Stimulated activated naive B cell treated with anti-CD40 and anti-IgM and Interleukin-4, amounts not matched to agents 10 μg/mL and 1 μg/mL and 100 μg/mL, for 72 hours (primary cell): ENCODE measurements around the gene SERPINF2.
"Not testable (repeated sequence)": the region's sequence is repeated elsewhere in the genome, so short reads cannot be mapped to it uniquely, and the experiment has no call there.

Experiments
- ATAC-seq, 2 donors: fragments of 150-1000 bp; cut with Tn5 transposase; replicated peaks; 2 replicates each; pipeline ENCODE4 v1.10.0; 2021; ENCODE audit warnings: moderate library complexity in 1 of 2
- DNase-seq: peaks from one replicate; pipeline ENCODE4 v3.0.0; 2021
- H3K27ac Mint-ChIP-seq: one replicate; pipeline ENCODE4 v1.8.0; 2022; ENCODE audit warnings: mild to moderate bottlenecking, mixed read lengths
- H3K27me3 Mint-ChIP-seq, 2 donors: one replicate each; pipeline ENCODE4 v1.8.0; 2022; ENCODE audit warnings: mixed read lengths in 2 of 2
- H3K36me3 Mint-ChIP-seq, 2 donors: one replicate each; pipeline ENCODE4 v1.8.0; 2022; ENCODE audit warnings: mixed read lengths in 2 of 2, mild to moderate bottlenecking in 1 of 2
- H3K4me1 Mint-ChIP-seq, 2 donors: one replicate each; pipeline ENCODE4 v1.8.0; 2022; ENCODE audit warnings: mixed read lengths in 2 of 2, mild to moderate bottlenecking in 1 of 2
- H3K4me3 Mint-ChIP-seq, 2 donors: one replicate each; pipeline ENCODE4 v1.8.0; 2022; ENCODE audit warnings: mild to moderate bottlenecking in 2 of 2, mixed read lengths in 2 of 2, moderate library complexity in 1 of 2
- H3K9me3 Mint-ChIP-seq, 2 donors: one replicate each; pipeline ENCODE4 v1.8.0; 2022; ENCODE audit warnings: mixed read lengths in 2 of 2, mild to moderate bottlenecking in 1 of 2

SERPINF2 gene

DNA sequence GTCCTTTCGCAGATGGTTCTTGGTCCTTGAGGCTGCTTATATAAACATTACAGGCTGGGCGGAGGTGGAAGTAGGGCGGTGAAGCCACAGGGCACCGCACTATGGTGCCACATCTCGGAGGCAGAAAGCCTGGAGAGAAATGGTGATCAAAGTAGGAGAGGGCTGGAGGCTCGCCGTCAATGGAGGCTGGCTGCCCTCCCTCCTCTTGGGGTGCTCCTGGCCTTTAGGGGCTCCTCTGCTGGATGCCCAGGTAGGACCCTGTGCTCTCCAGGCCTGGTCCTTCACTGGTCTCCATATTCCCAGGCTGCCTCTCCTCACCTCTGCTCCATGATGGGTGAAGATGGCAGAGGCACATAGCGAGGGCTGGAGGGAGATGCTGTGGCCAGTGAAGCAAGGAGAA lies 30.4 kb upstream of the SERPINF2 start:
- peaks cover 33 to 49% of the 10 kb centered on the region in 2 donors for H3K36me3 Mint-ChIP-seq
- DNase-seq (no peak), ATAC-seq (no peak)
- H3K9me3 Mint-ChIP-seq: no peaks in the 10 kb centered on the region
- H3K4me3 Mint-ChIP-seq: no peak overlapping the region
- peaks cover 66 to 73% of the 10 kb centered on the region in 2 donors for H3K27me3 Mint-ChIP-seq
- H3K4me1 Mint-ChIP-seq: peaks cover 16 to 42% of the 10 kb centered on the region in 2 donors
- peak overlapping the region; percentile 60 for H3K27ac Mint-ChIP-seq

DNA sequence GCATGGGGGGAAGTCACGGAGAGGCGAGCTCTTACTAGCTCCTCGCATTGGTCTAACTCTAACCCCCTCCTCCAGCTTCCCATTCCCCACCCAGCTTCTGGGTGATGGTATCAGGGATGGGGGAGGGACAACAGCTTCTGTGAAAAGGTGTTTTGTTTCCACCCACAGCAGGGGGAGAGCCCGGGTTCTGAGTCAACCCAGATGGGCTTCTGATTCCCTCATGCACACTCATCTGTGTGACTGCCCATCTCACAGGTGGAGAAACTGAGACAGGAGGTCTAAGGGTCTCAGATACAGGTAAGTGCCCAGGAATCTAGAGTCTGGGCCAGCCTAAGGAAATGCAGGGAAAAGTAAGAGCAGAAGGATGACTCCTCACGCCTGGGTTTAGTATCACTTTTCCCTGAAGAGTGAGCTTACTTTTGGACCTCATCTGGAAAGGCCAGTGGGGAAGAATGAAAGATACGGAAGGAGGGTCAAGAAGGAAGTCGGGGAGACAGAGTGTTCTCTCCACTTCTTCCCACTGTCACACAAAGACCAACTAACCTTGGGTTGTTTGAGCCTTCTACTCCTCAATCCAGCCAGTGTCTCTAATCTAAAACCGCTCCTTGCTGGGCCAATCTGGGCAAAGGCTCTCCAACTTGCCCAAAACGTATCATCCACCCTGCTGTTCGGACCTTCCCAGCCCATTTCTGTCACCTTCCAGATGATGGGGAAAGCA lies 29.4 kb upstream of the SERPINF2 start:
- Mint-ChIP-seq H3K9me3 (no peaks in the 10 kb centered on the region), H3K4me1 (peaks cover 21 to 51% of the 10 kb centered on the region in 2 donors), H3K27me3 (peaks cover 56 to 65% of the 10 kb centered on the region in 2 donors), H3K27ac (no peak overlapping the region), H3K36me3 (peaks cover 33 to 46% of the 10 kb centered on the region in 2 donors), H3K4me3 (no peak overlapping the region)
- no peak for DNase-seq
- ATAC-seq: no peak

DNA sequence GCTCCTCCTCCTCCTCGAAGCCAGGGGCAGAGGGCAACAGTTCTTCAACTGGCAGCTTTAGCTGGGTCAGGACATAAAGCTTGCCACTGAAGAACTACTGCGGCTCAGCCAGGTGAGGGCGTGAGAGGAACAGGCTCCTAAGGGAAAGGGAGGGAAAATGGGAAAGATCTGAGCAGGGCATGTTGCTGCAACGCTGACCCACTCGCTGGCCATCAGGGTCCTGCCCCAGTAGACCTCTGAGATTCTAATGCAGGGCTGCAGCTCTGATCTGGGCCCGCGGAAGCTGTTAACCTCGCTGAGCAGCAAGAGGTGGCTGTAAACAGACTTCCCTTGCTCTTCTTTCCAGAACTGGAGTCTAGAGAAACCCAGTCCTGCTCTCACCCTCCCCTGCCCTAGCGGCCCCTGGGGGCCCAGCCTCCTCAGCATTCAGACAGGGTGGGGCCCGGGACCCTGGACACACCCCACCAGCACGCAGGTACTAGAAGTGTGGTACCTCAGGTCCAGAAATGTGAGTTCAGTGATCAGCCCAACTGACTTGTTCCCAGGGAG lies 28.7 kb upstream of the SERPINF2 start:
- H3K9me3 Mint-ChIP-seq: no peaks in the 10 kb centered on the region
- no peak for ATAC-seq
- H3K27ac Mint-ChIP-seq: peak overlapping the region; percentile 65
- H3K27me3 Mint-ChIP-seq: peaks cover 50 to 60% of the 10 kb centered on the region in 2 donors
- H3K36me3 Mint-ChIP-seq: peaks cover 33 to 43% of the 10 kb centered on the region in 2 donors
- peaks cover 18 to 53% of the 10 kb centered on the region in 2 donors for H3K4me1 Mint-ChIP-seq
- no peak for DNase-seq
- H3K4me3 Mint-ChIP-seq: peak overlapping the region; percentile 87 to 99

DNA sequence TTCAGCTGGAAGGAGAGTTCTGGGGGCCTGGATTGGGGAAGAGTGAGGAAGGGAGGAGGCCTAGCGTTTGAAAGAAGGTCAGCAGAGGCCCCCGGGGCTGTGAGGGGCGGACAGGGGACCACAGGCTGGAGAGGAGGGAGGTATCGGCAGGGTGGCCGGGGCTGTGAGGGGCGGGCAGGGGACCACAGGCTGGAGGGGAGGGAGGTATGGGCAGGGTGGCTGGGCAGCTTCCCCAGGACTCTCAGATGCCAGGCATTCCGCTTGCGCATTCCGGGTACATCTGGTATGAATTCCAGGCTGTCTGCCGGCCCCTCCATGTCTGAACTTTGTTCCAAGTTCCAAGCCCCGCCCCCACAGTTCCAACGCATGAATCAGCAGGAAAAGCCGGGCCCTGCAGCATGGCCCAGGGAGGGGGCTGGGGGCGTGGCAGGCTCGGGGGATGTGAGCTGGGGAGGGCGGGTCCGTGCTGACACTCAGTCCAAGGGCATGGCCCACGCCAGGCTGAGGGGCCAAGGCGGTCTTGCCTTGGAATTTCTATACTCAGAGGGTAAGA lies 28.2 kb upstream of the SERPINF2 start:
- ATAC-seq (no peak), DNase-seq (no peak)
- Mint-ChIP-seq H3K4me3 (peak overlapping the region; percentile 87 to 99), H3K9me3 (no peaks in the 10 kb centered on the region), H3K27me3 (peaks cover 45 to 55% of the 10 kb centered on the region in 2 donors), H3K27ac (peak overlapping the region; percentile 90), H3K36me3 (peaks cover 33 to 43% of the 10 kb centered on the region in 2 donors), H3K4me1 (peaks cover 18 to 53% of the 10 kb centered on the region in 2 donors)

DNA sequence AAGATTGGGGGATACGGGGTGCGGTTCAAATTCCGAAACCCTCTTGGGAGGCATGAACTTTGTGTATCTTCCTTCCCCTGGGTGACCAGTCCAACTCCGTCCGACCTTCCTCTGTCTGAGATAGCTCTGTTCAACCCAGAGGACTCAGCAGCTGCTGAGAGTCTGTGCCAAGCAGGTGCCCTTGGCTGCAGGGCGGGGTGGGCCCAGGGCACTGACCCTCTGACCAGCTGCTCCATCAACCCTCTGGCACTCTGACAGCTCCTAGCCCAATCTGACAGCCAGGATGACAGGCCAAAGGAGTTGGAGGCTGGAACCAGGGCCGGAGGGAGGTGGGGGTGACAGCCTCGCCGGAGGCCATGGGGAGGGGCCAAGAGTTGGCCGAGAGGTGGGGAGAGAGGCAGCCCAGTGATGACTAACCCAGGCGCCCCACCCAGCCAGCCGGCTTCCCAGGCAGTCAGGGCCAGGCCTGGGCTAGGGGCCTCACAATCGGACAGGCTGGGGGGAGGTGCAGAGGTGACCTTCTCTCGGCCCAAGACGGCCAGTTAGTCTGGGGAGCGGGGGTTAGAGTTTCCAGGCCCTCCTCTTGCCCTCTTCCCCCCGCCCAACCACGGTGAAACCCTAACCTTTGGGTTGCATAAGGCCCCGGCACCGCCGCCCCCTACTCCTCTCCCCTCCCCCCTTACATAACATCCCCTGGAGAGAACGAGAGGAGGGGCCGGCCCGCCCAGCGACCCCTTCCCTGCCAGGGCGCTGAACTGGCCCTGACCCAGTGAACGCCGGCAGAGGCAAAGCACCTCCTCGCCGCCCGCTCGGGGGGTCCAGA lies 27.5 kb upstream of the SERPINF2 start:
- H3K4me1 Mint-ChIP-seq: peaks cover 18 to 53% of the 10 kb centered on the region in 2 donors
- peak overlapping the region; percentile 87 to 99 for H3K4me3 Mint-ChIP-seq
- DNase-seq: no peak
- H3K9me3 Mint-ChIP-seq: no peaks in the 10 kb centered on the region
- H3K36me3 Mint-ChIP-seq: peaks cover 33 to 43% of the 10 kb centered on the region in 2 donors
- ATAC-seq: no peak
- H3K27ac Mint-ChIP-seq: peak overlapping the region; percentile 90
- H3K27me3 Mint-ChIP-seq: peaks cover 44 to 50% of the 10 kb centered on the region in 2 donors

DNA sequence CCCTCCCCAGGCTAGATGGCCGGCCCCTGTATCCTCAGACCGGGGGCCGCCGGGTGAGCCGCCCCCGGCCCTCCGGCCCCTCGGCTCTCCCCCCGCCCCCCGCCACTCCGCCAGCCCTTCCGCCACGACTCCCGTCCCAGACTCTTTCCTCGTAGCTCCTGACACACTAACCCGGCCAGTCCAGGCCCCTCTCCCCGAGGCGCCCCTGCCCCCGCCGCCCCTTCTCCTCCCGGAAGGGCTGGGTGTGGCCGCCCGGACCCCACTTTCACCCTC lies 26.9 kb upstream of the SERPINF2 start:
- peaks cover 40 to 44% of the 10 kb centered on the region in 2 donors for H3K27me3 Mint-ChIP-seq
- H3K36me3 Mint-ChIP-seq: peaks cover 33 to 43% of the 10 kb centered on the region in 2 donors
- H3K4me1 Mint-ChIP-seq: peaks cover 19 to 51% of the 10 kb centered on the region in 2 donors
- peak overlapping the region; percentile 98 for H3K27ac Mint-ChIP-seq
- no peaks in the 10 kb centered on the region for H3K9me3 Mint-ChIP-seq
- peak overlapping the region; percentile 97 to 99 for H3K4me3 Mint-ChIP-seq
- DNase-seq: no peak
- no peak for ATAC-seq

DNA sequence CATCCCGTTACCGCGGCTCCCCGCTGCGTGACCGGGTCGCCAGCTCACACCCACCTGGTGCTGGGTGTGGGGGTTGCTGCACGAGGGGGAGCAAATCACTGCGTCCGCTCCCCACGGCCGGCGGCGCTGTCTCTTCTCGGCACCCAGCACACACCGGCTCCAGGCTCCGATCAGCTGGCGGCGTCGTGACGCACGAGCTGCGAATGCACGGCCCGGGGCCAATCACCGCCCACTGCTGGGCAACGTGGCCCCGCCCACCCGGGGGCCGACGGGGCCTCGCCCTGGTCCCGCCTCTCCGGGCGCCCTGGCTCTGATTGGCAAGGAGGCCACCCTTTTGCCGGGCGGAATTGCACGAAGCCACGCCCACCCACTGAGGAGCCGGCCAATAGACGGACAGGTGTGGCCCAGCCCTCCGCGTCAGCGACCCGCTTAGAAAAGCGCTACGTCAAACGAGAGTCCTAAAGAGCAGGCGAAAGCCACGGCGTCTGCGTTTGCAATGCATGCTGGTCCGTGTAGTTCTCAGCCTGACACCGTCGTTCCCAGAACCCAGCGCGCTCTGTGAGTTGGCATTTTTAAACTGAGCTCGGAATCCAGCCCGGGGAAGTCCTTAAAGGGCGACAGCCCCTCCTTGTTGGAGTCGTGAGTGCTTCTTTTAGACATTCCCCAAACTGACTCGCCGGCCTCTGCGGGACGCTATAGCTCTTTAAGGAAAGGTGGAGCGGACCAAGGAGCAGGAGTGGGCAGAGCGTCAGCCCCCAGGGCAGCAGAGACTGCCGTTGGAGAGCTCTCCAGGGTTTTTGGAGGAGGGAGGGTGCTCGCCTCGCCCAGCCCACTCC lies 26.4 kb upstream of the SERPINF2 start:
- peak; percentile 88 for ATAC-seq
- DNase-seq: peak; percentile 100
- Mint-ChIP-seq H3K4me3 (peak overlapping the region; percentile 97 to 99), H3K27me3 (peaks cover 34 to 38% of the 10 kb centered on the region in 2 donors), H3K27ac (peak overlapping the region; percentile 98), H3K9me3 (no peaks in the 10 kb centered on the region), H3K36me3 (peaks cover 31 to 37% of the 10 kb centered on the region in 2 donors), H3K4me1 (peaks cover 20 to 49% of the 10 kb centered on the region in 2 donors)

DNA sequence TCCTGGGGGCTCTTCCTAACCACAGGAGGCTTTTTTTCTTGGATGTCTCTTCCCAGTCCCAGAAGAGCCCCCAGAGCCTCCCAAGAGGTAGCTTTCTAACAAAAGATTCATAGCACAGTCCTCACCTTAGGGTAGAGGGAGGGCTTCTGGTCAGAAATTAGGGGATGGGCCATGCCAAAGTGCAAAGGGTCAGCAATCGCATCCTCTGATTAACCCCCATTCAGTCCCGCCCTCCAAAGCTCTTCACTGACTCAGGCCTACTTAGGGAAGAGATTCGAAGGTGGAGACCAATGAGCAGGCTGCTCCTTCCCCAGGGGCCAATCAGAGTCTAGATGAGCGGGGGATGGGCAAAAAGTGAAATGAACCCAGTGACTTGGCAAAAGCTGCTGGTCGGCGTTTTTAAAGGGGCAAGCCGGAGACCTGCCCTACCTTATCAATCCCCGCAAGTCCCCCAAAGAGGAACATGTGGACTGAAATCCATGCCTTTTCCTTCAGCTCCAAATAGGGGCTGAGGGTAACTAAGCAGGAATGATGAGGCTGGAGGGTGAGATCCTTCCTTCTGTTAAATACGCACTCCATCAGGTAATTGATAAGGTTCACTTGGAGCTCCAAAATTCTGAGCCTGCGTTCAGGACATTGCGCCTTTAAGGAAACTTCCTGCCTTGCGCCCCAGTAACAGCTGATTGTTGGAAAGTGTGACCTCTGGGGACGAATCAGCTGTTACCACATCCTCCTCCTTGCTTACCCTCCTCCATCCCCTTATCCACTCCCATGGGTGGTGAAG lies 25.6 kb upstream of the SERPINF2 start:
- peaks cover 26 to 30% of the 10 kb centered on the region in 2 donors for H3K27me3 Mint-ChIP-seq
- peaks cover 24 to 29% of the 10 kb centered on the region in 2 donors for H3K36me3 Mint-ChIP-seq
- peaks cover 20 to 49% of the 10 kb centered on the region in 2 donors for H3K4me1 Mint-ChIP-seq
- peak; percentile 93 for DNase-seq
- H3K27ac Mint-ChIP-seq: peak overlapping the region; percentile 98
- peak overlapping the region; percentile 97 to 99 for H3K4me3 Mint-ChIP-seq
- H3K9me3 Mint-ChIP-seq: no peaks in the 10 kb centered on the region
- peak; percentile 75 for ATAC-seq

DNA sequence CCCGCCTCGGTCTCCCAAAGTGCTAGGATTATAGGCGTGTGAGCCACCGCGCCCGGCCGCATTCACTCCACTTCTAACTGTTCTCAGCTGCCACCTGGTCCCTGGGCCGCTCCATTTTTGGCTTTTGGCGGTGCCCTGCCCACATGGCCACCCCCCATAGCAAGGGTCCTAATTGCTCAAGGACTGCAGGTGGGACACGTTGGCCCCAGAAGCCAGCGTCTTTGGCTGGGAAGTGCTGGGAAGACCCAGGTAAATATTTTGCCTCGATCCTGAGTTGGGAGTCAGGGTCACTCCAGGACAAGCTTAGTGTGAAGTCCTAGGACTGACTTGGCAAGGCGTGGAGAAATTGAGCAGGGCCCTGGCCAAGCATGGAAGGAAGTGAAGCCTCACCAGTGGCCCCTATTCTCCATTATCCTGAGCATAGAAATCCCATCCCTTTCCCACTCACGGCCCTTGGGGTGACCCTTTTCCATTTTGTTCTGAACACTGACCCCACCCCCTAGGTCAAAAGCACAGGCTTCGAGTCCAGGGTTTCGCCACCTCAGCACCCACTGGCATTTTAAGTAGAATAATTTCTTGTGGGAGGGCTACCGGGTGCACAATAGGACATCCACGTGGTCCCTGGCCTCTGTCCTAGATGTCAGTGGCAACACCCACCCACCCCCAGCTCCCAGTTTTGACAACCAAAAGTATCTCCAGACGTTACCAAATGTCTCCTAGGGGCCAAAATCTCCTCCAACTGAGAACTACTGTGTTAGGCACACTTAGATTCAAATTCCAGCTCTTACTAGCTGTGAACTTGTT lies 24.1 kb upstream of the SERPINF2 start:
- peaks cover 13 to 16% of the 10 kb centered on the region in 2 donors for H3K27me3 Mint-ChIP-seq
- peaks cover 25 to 56% of the 10 kb centered on the region in 2 donors for H3K4me1 Mint-ChIP-seq
- DNase-seq: no peak
- no peak for ATAC-seq
- no peaks in the 10 kb centered on the region for H3K9me3 Mint-ChIP-seq
- H3K36me3 Mint-ChIP-seq: peaks cover 11 to 15% of the 10 kb centered on the region in 2 donors
- H3K4me3 Mint-ChIP-seq: peak overlapping the region; percentile 97 to 99
- H3K27ac Mint-ChIP-seq: peak overlapping the region; percentile 98

DNA sequence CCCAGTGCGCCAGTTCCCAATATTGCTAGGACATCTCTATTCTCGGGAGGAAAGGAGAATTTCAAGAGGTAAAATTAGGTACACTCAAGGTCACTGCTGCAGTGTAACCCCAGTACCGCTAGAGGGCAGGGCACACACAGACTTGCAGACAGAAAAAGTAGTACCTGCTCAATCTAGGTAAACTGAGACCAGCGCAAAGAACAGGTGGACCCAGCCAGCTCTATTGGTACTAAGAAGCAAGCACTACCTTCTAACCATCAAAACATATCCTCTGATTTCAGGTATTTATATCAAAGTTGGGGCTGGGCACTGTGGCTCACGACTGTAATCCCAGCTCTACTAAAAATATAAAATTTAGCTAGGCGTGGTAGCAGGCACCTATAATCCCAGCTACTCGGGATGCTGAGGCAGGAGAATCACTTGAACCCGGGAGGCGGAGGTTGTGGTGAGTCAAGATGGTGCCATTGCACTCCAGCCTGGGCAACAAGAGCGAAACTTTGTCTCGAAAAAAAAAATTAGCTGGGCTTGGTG lies 21.8 kb upstream of the SERPINF2 start:
- peak; percentile 41 for DNase-seq
- Mint-ChIP-seq H3K27ac (no peak overlapping the region), H3K9me3 (no peaks in the 10 kb centered on the region), H3K27me3 (no peaks in the 10 kb centered on the region), H3K36me3 (peaks cover 6% of the 10 kb centered on the region in 2 donors), H3K4me3 (no peak overlapping the region), H3K4me1 (peaks cover 21 to 46% of the 10 kb centered on the region in 2 donors)
- no peak for ATAC-seq

DNA sequence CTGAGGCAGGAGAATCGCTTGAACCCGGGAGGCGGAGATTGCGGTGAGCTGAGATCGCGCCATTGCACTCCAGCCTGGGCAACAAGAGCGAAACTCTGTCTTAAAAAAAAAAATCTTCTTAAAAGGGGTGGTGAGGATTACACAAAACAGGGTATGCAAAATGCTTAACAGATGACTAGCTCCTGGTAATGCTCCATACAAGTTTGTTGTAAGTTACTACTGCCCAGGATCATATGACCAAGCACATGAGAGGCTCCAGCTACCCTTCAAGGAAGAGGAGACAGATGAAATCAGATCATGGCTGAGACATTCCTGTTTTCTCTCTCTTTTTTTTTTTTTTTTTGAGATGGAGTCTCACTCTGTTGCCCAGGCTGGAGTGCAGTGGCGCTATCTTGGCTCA lies 20.6 kb upstream of the SERPINF2 start:
- Mint-ChIP-seq H3K4me1 (peaks cover 21 to 40% of the 10 kb centered on the region in 2 donors), H3K27ac (peak overlapping the region; percentile 93)
- DNase-seq, ATAC-seq, H3K27me3 Mint-ChIP-seq, H3K9me3 Mint-ChIP-seq, H3K36me3 Mint-ChIP-seq, H3K4me3 Mint-ChIP-seq: not testable (repeated sequence)

DNA sequence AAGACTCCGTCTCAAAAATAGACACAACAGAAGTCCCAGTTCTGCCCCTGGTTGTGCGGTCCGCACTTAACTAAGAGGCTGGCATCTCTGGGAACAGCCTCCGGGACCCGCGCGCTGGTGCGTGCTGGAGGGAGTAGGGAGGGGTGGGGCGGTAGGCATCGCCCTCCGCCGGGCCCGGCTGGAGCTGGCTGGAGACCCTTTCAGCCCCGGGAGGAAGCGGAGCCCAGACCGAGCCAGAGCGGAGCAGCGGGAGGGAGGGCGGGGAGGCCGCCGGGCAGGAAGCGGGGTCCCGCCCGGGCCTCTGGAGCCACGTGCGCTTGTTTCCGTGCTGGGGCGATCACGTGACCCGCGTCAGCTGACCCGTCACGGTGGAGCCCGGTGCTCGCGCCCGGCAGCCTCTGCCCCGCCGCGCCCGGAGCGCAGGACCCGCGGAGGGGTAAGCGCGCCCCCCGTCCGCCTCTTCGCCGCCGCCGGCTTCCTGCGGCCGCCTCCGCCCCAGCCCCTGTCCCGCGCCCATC lies 18.3 kb upstream of the SERPINF2 start, which contains the start of gene WDR81:
TSS of gene WDR81 (plus strand) at position 354 of the 518 bp plus-strand sequence. CDS start 256 bp downstream, outside the sequence.
- Mint-ChIP-seq H3K4me1 (peaks cover 22 to 46% of the 10 kb centered on the region in 2 donors), H3K27me3 (no peaks in the 10 kb centered on the region), H3K27ac (peak within 1 kb of the TSS; percentile 88), H3K9me3 (no peaks in the 10 kb centered on the region), H3K36me3 (peaks cover 12 to 16% of the 10 kb centered on the region in 2 donors), H3K4me3 (peak within 1 kb of the TSS; percentile 81 to 85)
- peak; percentile 79 to 85 for ATAC-seq
- peak; percentile 84 for DNase-seq
